Measurements from ENCODE around the gene ANO1.
"Not testable (repeated sequence)": the region's sequence is repeated elsewhere in the genome, so short reads cannot be mapped to it uniquely, and the experiment has no call there.

The ANO1 gene

GRCh38 chr11:70209391-70209912 is 131.3 kb downstream of the ANO1 start:
- no peak overlapping the region for H3K4me3 ChIP-seq (ENCODE audit: control insufficient read depth, low read depth, low read length)
- no peak for DNase-seq (ENCODE audit: low read depth)
- TF ChIP-seq, protein P1, sequence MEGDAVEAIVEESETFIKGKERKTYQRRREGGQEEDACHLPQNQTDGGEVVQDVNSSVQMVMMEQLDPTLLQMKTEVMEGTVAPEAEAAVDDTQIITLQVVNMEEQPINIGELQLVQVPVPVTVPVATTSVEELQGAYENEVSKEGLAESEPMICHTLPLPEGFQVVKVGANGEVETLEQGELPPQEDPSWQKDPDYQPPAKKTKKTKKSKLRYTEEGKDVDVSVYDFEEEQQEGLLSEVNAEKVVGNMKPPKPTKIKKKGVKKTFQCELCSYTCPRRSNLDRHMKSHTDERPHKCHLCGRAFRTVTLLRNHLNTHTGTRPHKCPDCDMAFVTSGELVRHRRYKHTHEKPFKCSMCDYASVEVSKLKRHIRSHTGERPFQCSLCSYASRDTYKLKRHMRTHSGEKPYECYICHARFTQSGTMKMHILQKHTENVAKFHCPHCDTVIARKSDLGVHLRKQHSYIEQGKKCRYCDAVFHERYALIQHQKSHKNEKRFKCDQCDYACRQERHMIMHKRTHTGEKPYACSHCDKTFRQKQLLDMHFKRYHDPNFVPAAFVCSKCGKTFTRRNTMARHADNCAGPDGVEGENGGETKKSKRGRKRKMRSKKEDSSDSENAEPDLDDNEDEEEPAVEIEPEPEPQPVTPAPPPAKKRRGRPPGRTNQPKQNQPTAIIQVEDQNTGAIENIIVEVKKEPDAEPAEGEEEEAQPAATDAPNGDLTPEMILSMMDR (IDR thresholded peaks at IDR 0.05; ENCODE audit: control insufficient read depth, insufficient read depth, low read depth, low read length, missing control alignments), result no peak

DNA sequence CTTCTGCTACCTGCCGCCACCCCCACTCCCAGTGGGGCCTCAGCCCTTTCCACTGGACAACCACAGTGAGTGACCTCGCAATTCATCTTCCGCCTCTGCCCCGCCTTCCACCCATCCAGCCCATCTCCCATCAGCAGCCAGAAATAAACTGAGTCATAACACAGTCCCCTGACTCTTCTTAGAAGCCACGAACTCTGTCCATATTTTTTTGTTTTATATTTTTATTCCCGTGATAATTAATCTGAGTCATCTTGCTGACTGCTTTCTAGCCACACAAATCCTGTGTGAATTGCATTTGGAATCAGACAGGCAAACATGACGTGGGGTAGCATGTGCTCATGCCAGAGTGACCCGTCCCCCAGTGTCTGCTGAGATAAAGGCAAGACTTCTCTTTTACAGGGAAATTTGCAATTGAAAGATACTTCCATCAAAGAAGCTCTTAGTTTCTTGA is 132.0 kb downstream of the ANO1 start:
- TF ChIP-seq, protein P1 (IDR thresholded peaks at IDR 0.05; ENCODE audit: control insufficient read depth, insufficient read depth, low read depth, low read length, missing control alignments), result no peak
- H3K4me3 ChIP-seq (ENCODE audit: control insufficient read depth, low read depth, low read length), result no peak overlapping the region
- peak; percentile 69 for DNase-seq (ENCODE audit: low read depth)

- TF ChIP-seq, protein P1 (IDR thresholded peaks at IDR 0.05; ENCODE audit: control insufficient read depth, insufficient read depth, low read depth, low read length, missing control alignments), result no peak
- no peak for DNase-seq (ENCODE audit: low read depth)
- H3K4me3 ChIP-seq (ENCODE audit: control insufficient read depth, low read depth, low read length), result no peak overlapping the region
Measured at GRCh38 chr11:70210530-70210929, 132.4 kb downstream of the ANO1 start.

- DNase-seq (ENCODE audit: low read depth), result no peak
- no peak overlapping the region for H3K4me3 ChIP-seq (ENCODE audit: control insufficient read depth, low read depth, low read length)
- TF ChIP-seq, protein P1 (IDR thresholded peaks at IDR 0.05; ENCODE audit: control insufficient read depth, insufficient read depth, low read depth, low read length, missing control alignments), result no peak
Measured at GRCh38 chr11:70212227-70212811, 134.2 kb downstream of the ANO1 start.

- not testable (repeated sequence) for DNase-seq (ENCODE audit: low read depth); H3K4me3 ChIP-seq (ENCODE audit: control insufficient read depth, low read depth, low read length)
Measured at GRCh38 chr11:70217388-70217787, 139.3 kb downstream of the ANO1 start.

GRCh38 chr11:70218076-70218475 is 140.0 kb downstream of the ANO1 start:
- not testable (repeated sequence) for H3K4me3 ChIP-seq (ENCODE audit: control insufficient read depth, low read depth, low read length); DNase-seq (ENCODE audit: low read depth)

DNA sequence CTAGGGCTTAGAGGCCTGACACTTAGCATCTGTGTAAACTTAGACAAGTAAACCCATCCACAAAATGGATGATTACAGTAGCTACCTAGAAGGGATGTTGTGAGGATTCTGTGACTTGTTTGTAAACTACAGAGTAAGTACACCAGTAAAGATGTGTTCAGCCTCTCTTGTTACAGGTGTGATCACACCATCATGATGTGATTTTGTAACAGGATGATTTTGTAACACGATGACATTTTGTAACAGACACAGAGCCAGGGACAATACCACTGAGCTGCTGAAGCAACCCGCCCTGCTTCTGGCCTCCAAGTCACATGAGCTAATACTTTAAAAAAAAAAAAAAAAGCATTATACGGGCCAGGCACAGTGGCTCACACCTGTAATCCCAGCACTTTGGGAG is 142.0 kb downstream of the ANO1 start:
- TF ChIP-seq, protein P1 (IDR thresholded peaks at IDR 0.05; ENCODE audit: control insufficient read depth, insufficient read depth, low read depth, low read length, missing control alignments), result no peak
- no peak for DNase-seq (ENCODE audit: low read depth)
- H3K4me3 ChIP-seq (ENCODE audit: control insufficient read depth, low read depth, low read length), result no peak overlapping the region

DNA sequence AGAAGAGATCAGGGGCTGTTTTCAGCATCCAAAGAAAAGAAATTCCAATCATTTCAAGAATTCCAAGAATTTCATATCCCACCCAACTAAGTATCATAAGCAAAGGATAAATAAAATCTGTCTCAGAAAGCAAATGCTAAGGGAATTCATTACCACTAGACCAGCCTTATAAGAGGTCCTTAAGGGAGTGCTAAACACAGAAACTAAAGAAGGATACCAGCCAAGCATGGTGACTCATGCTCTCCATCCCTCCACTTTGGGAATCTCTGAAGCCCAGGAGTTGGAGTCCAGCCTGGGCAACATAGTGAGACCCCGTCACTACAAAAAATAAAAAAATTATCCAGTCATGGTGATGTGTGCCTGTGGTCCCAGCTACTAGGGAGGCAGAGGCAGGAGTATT is 142.8 kb downstream of the ANO1 start:
- TF ChIP-seq, protein P1 (IDR thresholded peaks at IDR 0.05; ENCODE audit: control insufficient read depth, insufficient read depth, low read depth, low read length, missing control alignments), result no peak
- DNase-seq (ENCODE audit: low read depth), result no peak
- H3K4me3 ChIP-seq (ENCODE audit: control insufficient read depth, low read depth, low read length), result no peak overlapping the region
